Stromal cell of bone marrow (primary cell): ENCODE measurements around the gene BROX.
"Not testable (repeated sequence)": the region's sequence is repeated elsewhere in the genome, so short reads cannot be mapped to it uniquely, and the experiment has no call there.

ENCODE experiments used
- DNase-seq: peaks from one replicate; pipeline ENCODE4 v3.0.0-alpha.2; 2012; ENCODE audit warnings: low read depth

The BROX gene

GRCh38 chr1:222712253-222713090 lies at the start of gene BROX, which contains the start of gene AIDA:
Gene BROX, plus strand, starts transcription at chr1:222712564. Its CDS starts 3,136 bp downstream, at chr1:222715700.
Gene AIDA, minus strand, starts transcription at chr1:222712491. Its CDS starts 174 bp downstream, at chr1:222712317.
- peak; percentile 79 for DNase-seq

- no peak for DNase-seq
Observed at GRCh38 chr1:222663431-222663934, 48.9 kb upstream of the BROX start.

- no peak for DNase-seq
Observed at GRCh38 chr1:222665964-222666363, 46.4 kb upstream of the BROX start.

- DNase-seq, result not testable (repeated sequence)
Observed at GRCh38 chr1:222668184-222668583, 44.2 kb upstream of the BROX start.

GRCh38 chr1:222669107-222669506 lies 43.3 kb upstream of the BROX start:
- DNase-seq, result not testable (repeated sequence)

GRCh38 chr1:222670110-222670509 lies 42.3 kb upstream of the BROX start:
- DNase-seq, result no peak

- no peak for DNase-seq
Observed at GRCh38 chr1:222680080-222680479, 32.3 kb upstream of the BROX start.

GRCh38 chr1:222691016-222691415 lies 21.3 kb upstream of the BROX start:
- DNase-seq, result no peak

- DNase-seq, result no peak
Observed at GRCh38 chr1:222694927-222695326, 17.4 kb upstream of the BROX start.

- no peak for DNase-seq
Observed at GRCh38 chr1:222696741-222697140, 15.6 kb upstream of the BROX start.

- DNase-seq, result no peak
Observed at GRCh38 chr1:222697203-222697602, 15.2 kb upstream of the BROX start.

GRCh38 chr1:222697826-222698225 lies 14.5 kb upstream of the BROX start:
- peak; percentile 70 for DNase-seq

GRCh38 chr1:222702210-222702609 lies 10.2 kb upstream of the BROX start:
- no peak for DNase-seq

GRCh38 chr1:222704260-222704659 lies 8.1 kb upstream of the BROX start:
- no peak for DNase-seq

GRCh38 chr1:222706815-222707214 lies 5.5 kb upstream of the BROX start:
- DNase-seq, result no peak

GRCh38 chr1:222709700-222710153 lies 2.6 kb upstream of the BROX start:
- DNase-seq, result no peak

GRCh38 chr1:222711319-222712252 lies 778 bp upstream of the BROX start:
- peak; percentile 25 for DNase-seq

GRCh38 chr1:222713091-222713961 lies 962 bp downstream of the BROX start:
- peak; percentile 94 for DNase-seq

- no peak for DNase-seq
Observed at GRCh38 chr1:222716393-222716792, 4.0 kb downstream of the BROX start.

- no peak for DNase-seq
Observed at GRCh38 chr1:222728746-222729145, 16.4 kb downstream of the BROX start.

- DNase-seq, result no peak
Observed at GRCh38 chr1:222730866-222731265, 18.5 kb downstream of the BROX start.
